NCI-H146 (cell line): Measurements from ENCODE around the gene RNF4.
A peak's percentile ranks its signal among the peaks of the same experiment; 100 is the strongest.
"Not testable (repeated sequence)": the region's sequence is repeated elsewhere in the genome, so short reads cannot be mapped to it uniquely, and the experiment has no call there.

Source experiments
- DNase-seq: peaks from one replicate; lab custom pipeline; 2025; lab: John Stamatoyannopoulos, UW

RNF4 gene

GRCh38 chr4:2534904-2535375, 66.0 kb downstream of the RNF4 start:
- peak; percentile 18 for DNase-seq

GRCh38 chr4:2535376-2536192, 66.7 kb downstream of the RNF4 start:
- DNase-seq, result peak; percentile 55

- DNase-seq, result peak; percentile 99
Observed at GRCh38 chr4:2536193-2537010, 67.5 kb downstream of the RNF4 start, which contains the start of gene FAM193A. TSS of gene FAM193A (plus strand) at chr4:2536647. CDS start at chr4:2536916, 269 bp downstream.

- peak; percentile 67 for DNase-seq
Observed at GRCh38 chr4:2537011-2537830, 68.3 kb downstream of the RNF4 start.

GRCh38 chr4:2543580-2544191, 74.8 kb downstream of the RNF4 start:
- not testable (repeated sequence) for DNase-seq

GRCh38 chr4:2545321-2546013, 76.6 kb downstream of the RNF4 start:
- DNase-seq, result no peak

GRCh38 chr4:2546286-2546823, 77.4 kb downstream of the RNF4 start:
- no peak for DNase-seq

GRCh38 chr4:2546961-2547691, 78.2 kb downstream of the RNF4 start:
- DNase-seq, result not testable (repeated sequence)

- DNase-seq, result no peak
Observed at GRCh38 chr4:2551118-2551517, 82.2 kb downstream of the RNF4 start.

- no peak for DNase-seq
Observed at GRCh38 chr4:2552806-2553205, 83.9 kb downstream of the RNF4 start.

- DNase-seq, result no peak
Observed at GRCh38 chr4:2558301-2558700, 89.4 kb downstream of the RNF4 start.

- DNase-seq, result no peak
Observed at GRCh38 chr4:2560167-2560566, 91.3 kb downstream of the RNF4 start.
